ENCODE results near the gene FETUB. TPM values are rescaled to one million over a fixed set of nuclear protein-coding genes. Genes with fewer than 3 reads are reported as not detected.

The FETUB gene
- total RNA-seq, 1 experiment from 2014 or later: not detected

- Histone ChIP-seq H3K9me3 (ENCODE audit: insufficient read depth, low read depth) (no peaks in the 10 kb centered on the region), H3F3A (ENCODE audit: insufficient read depth, low read depth) (peaks cover 10% of the 10 kb centered on the region; the same call in 1 of the 2 replicates), H2AFZ (no peak overlapping the region), H3K4me3 (no peak overlapping the region), H3K4me1 (replicated peaks; ENCODE audit: insufficient read depth) (peaks cover 16% of the 10 kb centered on the region), H3K4me2 (no peak overlapping the region), H3K36me3 (ENCODE audit: low read depth) (no peaks in the 10 kb centered on the region), H4K20me1 (ENCODE audit: insufficient read depth) (no peaks in the 10 kb centered on the region), H3K9me2 (ENCODE audit: insufficient read depth) (no peaks in the 10 kb centered on the region), H3K27me3 (ENCODE audit: insufficient read depth, low read depth) (no peaks in the 10 kb centered on the region), H3K79me2 (ENCODE audit: low read depth) (no peaks in the 10 kb centered on the region), H3K27ac (no peak overlapping the region)
- CTCF ChIA-PET: interaction anchor here (0.7 to 2.5 kb wide), 9 partner anchors 17 to 631 kb away, joined by 3 to 19 read pairs (median 6); no protein-coding TSS in a partner anchor
- no TSS peak for BruUV-seq (replicated peaks)
- TF ChIP-seq, protein P1, sequence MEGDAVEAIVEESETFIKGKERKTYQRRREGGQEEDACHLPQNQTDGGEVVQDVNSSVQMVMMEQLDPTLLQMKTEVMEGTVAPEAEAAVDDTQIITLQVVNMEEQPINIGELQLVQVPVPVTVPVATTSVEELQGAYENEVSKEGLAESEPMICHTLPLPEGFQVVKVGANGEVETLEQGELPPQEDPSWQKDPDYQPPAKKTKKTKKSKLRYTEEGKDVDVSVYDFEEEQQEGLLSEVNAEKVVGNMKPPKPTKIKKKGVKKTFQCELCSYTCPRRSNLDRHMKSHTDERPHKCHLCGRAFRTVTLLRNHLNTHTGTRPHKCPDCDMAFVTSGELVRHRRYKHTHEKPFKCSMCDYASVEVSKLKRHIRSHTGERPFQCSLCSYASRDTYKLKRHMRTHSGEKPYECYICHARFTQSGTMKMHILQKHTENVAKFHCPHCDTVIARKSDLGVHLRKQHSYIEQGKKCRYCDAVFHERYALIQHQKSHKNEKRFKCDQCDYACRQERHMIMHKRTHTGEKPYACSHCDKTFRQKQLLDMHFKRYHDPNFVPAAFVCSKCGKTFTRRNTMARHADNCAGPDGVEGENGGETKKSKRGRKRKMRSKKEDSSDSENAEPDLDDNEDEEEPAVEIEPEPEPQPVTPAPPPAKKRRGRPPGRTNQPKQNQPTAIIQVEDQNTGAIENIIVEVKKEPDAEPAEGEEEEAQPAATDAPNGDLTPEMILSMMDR (conservative IDR thresholded peaks at IDR 0.05): no peak
- no peak for TF ChIP-seq EZH2 (IDR thresholded peaks at IDR 0.05; ENCODE audit: low read depth)
- DNase-seq: no peak
- POLR2A ChIA-PET (ENCODE audit: unreplicated experiment): no interaction called here
- intact Hi-C loops (cut with micrococcal nuclease; ENCODE audit: unreplicated experiment): loop anchor here (10.0 kb wide), 2 partner anchors 321 to 1101 kb away; partner anchors contain the start of gene ST6GAL1
Observed at GRCh38 chr3:186613637-186614265, 26.4 kb upstream of the FETUB start.

DNA sequence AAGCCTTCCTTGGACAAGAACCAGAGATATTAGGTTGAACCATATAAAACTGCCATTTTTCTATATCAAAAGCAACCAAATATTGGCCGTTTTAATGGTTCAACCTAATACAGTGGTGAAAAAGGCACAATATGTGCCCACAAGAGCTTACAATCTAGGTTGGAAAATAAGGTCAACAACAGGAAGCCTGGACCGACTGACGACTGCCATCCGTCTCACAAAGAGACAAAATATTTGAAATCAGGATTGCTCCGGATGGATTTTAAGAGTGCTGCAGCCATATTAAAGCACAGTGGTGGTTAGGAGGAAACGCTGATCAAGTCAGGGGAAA, 26.0 kb upstream of the FETUB start:
- no peak overlapping the region for H3K27ac ChIP-seq
- ChIA-PET CTCF (interaction anchor here (0.6 to 2.5 kb wide), 17 partner anchors 18 to 942 kb away, joined by 3 to 19 read pairs (median 4); partner anchors contain the start of gene DNAJB11), POLR2A (ENCODE audit: unreplicated experiment) (interaction anchor here (0.6 kb wide), 2 partner anchors 25 to 170 kb away, joined by 4 to 5 read pairs; no protein-coding TSS in a partner anchor)
- H3K27me3 ChIP-seq (ENCODE audit: insufficient read depth, low read depth): no peaks in the 10 kb centered on the region
- no peak overlapping the region for H2AFZ ChIP-seq
- H3K9me3 ChIP-seq (ENCODE audit: insufficient read depth, low read depth): no peaks in the 10 kb centered on the region
- no peaks in the 10 kb centered on the region for H3K36me3 ChIP-seq (ENCODE audit: low read depth)
- BruUV-seq (replicated peaks): no TSS peak
- H3K9me2 ChIP-seq (ENCODE audit: insufficient read depth): no peaks in the 10 kb centered on the region
- TF ChIP-seq, protein P1 (conservative IDR thresholded peaks at IDR 0.05): no peak
- no peak for TF ChIP-seq EZH2 (IDR thresholded peaks at IDR 0.05; ENCODE audit: low read depth)
- H3K79me2 ChIP-seq (ENCODE audit: low read depth): no peaks in the 10 kb centered on the region
- H4K20me1 ChIP-seq (ENCODE audit: insufficient read depth): no peaks in the 10 kb centered on the region
- intact Hi-C loops (cut with micrococcal nuclease; ENCODE audit: unreplicated experiment): loop anchor here (10.0 kb wide), 2 partner anchors 321 to 1101 kb away; partner anchors contain the start of gene ST6GAL1
- no peak for DNase-seq
- H3K4me1 ChIP-seq (replicated peaks; ENCODE audit: insufficient read depth): peaks cover 16% of the 10 kb centered on the region
- H3K4me2 ChIP-seq: 0 out of 2 replicates have a peak overlapping the region, but pooled peaks have one; percentile 26
- H3F3A ChIP-seq (ENCODE audit: insufficient read depth, low read depth): peaks cover 10% of the 10 kb centered on the region; the same call in 1 of the 2 replicates
- H3K4me3 ChIP-seq: no peak overlapping the region

GRCh38 chr3:186614597-186615483, 25.4 kb upstream of the FETUB start:
- Histone ChIP-seq H3K4me2 (peak overlapping the region; percentile 26), H3K9me3 (ENCODE audit: insufficient read depth, low read depth) (no peaks in the 10 kb centered on the region), H4K20me1 (ENCODE audit: insufficient read depth) (no peaks in the 10 kb centered on the region), H3F3A (ENCODE audit: insufficient read depth, low read depth) (peaks cover 10% of the 10 kb centered on the region; the same call in 1 of the 2 replicates), H3K36me3 (ENCODE audit: low read depth) (no peaks in the 10 kb centered on the region), H2AFZ (peak overlapping the region; percentile 44; the same call in 1 of the 2 replicates), H3K4me1 (replicated peaks; ENCODE audit: insufficient read depth) (peaks cover 16% of the 10 kb centered on the region), H3K9me2 (ENCODE audit: insufficient read depth) (no peaks in the 10 kb centered on the region), H3K4me3 (no peak overlapping the region), H3K79me2 (ENCODE audit: low read depth) (no peaks in the 10 kb centered on the region), H3K27ac (no peak overlapping the region), H3K27me3 (ENCODE audit: insufficient read depth, low read depth) (no peaks in the 10 kb centered on the region)
- BruUV-seq (replicated peaks): no TSS peak
- TF ChIP-seq EZH2 (IDR thresholded peaks at IDR 0.05; ENCODE audit: low read depth): no peak
- TF ChIP-seq, protein P1 (conservative IDR thresholded peaks at IDR 0.05): peak; percentile 100
- DNase-seq: peak; percentile 65 to 85
- ChIA-PET POLR2A (ENCODE audit: unreplicated experiment) (interaction anchor here (0.6 kb wide), 2 partner anchors 26 to 169 kb away, joined by 4 to 5 read pairs; no protein-coding TSS in a partner anchor), CTCF (interaction anchor here (0.6 to 2.9 kb wide), 17 partner anchors 18 to 942 kb away, joined by 3 to 19 read pairs (median 5); partner anchors contain the start of gene DNAJB11)
- intact Hi-C loops (cut with micrococcal nuclease; ENCODE audit: unreplicated experiment): loop anchor here (1.0 to 10.0 kb wide), 4 partner anchors 192 to 1100 kb away; partner anchors contain the start of genes RFC4 and ST6GAL1

All from PC-9 (cell line).